ENCODE data around the gene TTYH1.

The TTYH1 gene

DNA sequence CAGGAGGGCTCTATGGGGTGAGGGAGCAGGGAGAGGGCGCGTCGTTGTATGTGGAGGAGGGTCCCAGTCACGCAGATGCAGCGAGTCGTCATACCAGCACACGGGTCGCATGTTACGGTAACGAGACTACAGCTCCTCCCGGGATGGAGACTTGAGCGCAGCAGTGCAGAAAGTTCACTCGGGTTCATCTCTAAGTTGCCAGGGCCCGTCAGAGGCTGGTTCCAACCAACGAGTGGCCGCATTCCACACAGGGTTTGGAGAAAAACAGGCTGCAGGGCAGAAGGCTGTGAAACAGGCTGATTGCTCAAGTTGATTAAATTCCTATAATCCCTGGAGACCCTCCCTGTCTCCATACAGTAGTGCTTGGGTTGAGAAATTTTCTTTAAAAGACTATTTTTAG lies 21.9 kb upstream of the TTYH1 start:
- Histone ChIP-seq H3K4me2 (ENCODE audit: insufficient read depth, low read length, poor library complexity, severe bottlenecking) (no peak overlapping the region), H3K79me1 (ENCODE audit: low read depth, low read length) (no peaks in the 10 kb centered on the region)

GRCh38 chr19:54395685-54396084 lies 19.6 kb upstream of the TTYH1 start:
- no peaks in the 10 kb centered on the region for H3K36me3 ChIP-seq (replicated peaks in 1 of 2; ENCODE audit: control insufficient read depth in 2 of 2, insufficient read depth in 2 of 2, low read length in 2 of 2)
- H3K4me3 ChIP-seq (ENCODE audit: low read length in 2 of 2) = no peak overlapping the region
- H2BK15ac ChIP-seq (ENCODE audit: low read length) = no peak overlapping the region
- no peaks in the 10 kb centered on the region for H3K27me3 ChIP-seq (ENCODE audit: control insufficient read depth in 3 of 3, insufficient read depth in 3 of 3, low read depth in 1 of 3, low read length in 3 of 3)
- no peak overlapping the region for H3K4me2 ChIP-seq (ENCODE audit: insufficient read depth, low read length, poor library complexity, severe bottlenecking)
- peaks cover 0 to 6% of the 10 kb centered on the region in 2 donors for H3K4me1 ChIP-seq (ENCODE audit: control insufficient read depth in 2 of 2, insufficient read depth in 1 of 2, low read depth in 1 of 2, low read length in 2 of 2)
- no peak overlapping the region for H3K4ac ChIP-seq (ENCODE audit: low read length)
- H2BK120ac ChIP-seq (ENCODE audit: low read depth, low read length) = no peak overlapping the region
- no peaks in the 10 kb centered on the region for H3K9me3 ChIP-seq (replicated peaks in 1 of 2; ENCODE audit: control insufficient read depth in 2 of 2, insufficient read depth in 1 of 2, low read depth in 1 of 2, low read length in 2 of 2)
- no peak overlapping the region for H2BK12ac ChIP-seq (ENCODE audit: low read length)
- no peaks in the 10 kb centered on the region for H3K79me1 ChIP-seq (ENCODE audit: low read depth, low read length)
- H3K27ac ChIP-seq (replicated peaks; ENCODE audit: low read length) = no peak overlapping the region
- H3K23ac ChIP-seq (ENCODE audit: low read depth, low read length, poor library complexity) = no peak overlapping the region
- WGBS, 2 donors (ENCODE audit: extremely low coverage in 2 of 2, insufficient read length in 2 of 2, insufficient replicate concordance in 1 of 2) = no CpG with 5 or more reads among the region's 8 CpGs
- H2BK5ac ChIP-seq (ENCODE audit: low read length) = no peak overlapping the region
- no peak overlapping the region for H3K18ac ChIP-seq (ENCODE audit: low read length)
- H4K91ac ChIP-seq (ENCODE audit: low read depth, low read length, poor library complexity) = no peak overlapping the region
- no peak overlapping the region for H2AK5ac ChIP-seq (ENCODE audit: low read depth, low read length)
- no peak overlapping the region for H3K14ac ChIP-seq (ENCODE audit: low read length)
- no peak overlapping the region for H4K8ac ChIP-seq (ENCODE audit: low read depth, low read length)
- H2AFZ ChIP-seq (ENCODE audit: low read length) = no peak overlapping the region
- DNase-seq (ENCODE audit: low spot score) = no peak
- no peak overlapping the region for H3K9ac ChIP-seq (ENCODE audit: low read depth, low read length, poor library complexity)

More for the DNA sequence above, 21.9 kb upstream of the TTYH1 start:
- no CpG with 5 or more reads among the region's 16 CpGs for WGBS, 2 donors (ENCODE audit: extremely low coverage in 2 of 2, insufficient read length in 2 of 2, insufficient replicate concordance in 1 of 2)
- H3K14ac ChIP-seq (ENCODE audit: low read length) = no peak overlapping the region
- H3K36me3 ChIP-seq (replicated peaks in 1 of 2; ENCODE audit: control insufficient read depth in 2 of 2, insufficient read depth in 2 of 2, low read length in 2 of 2) = no peaks in the 10 kb centered on the region
- no peak for DNase-seq (ENCODE audit: low spot score)
- no peak overlapping the region for H4K91ac ChIP-seq (ENCODE audit: low read depth, low read length, poor library complexity)
- no peak overlapping the region for H4K8ac ChIP-seq (ENCODE audit: low read depth, low read length)
- no peak overlapping the region for H3K4me3 ChIP-seq (ENCODE audit: low read length in 2 of 2)
- no peak overlapping the region for H3K23ac ChIP-seq (ENCODE audit: low read depth, low read length, poor library complexity)
- H3K9me3 ChIP-seq (replicated peaks in 1 of 2; ENCODE audit: control insufficient read depth in 2 of 2, insufficient read depth in 1 of 2, low read depth in 1 of 2, low read length in 2 of 2) = no peaks in the 10 kb centered on the region
- peak overlapping the region; percentile 99 for H2AK5ac ChIP-seq (ENCODE audit: low read depth, low read length)
- H2BK5ac ChIP-seq (ENCODE audit: low read length) = no peak overlapping the region
- no peak overlapping the region for H2AFZ ChIP-seq (ENCODE audit: low read length)
- H3K4me1 ChIP-seq (ENCODE audit: control insufficient read depth in 2 of 2, insufficient read depth in 1 of 2, low read depth in 1 of 2, low read length in 2 of 2) = peaks cover 0 to 6% of the 10 kb centered on the region in 2 donors
- H3K27me3 ChIP-seq (ENCODE audit: control insufficient read depth in 3 of 3, insufficient read depth in 3 of 3, low read depth in 1 of 3, low read length in 3 of 3) = peaks cover 0 to 12% (median 0%) of the 10 kb centered on the region in 3 experiments
- peak overlapping the region; percentile 70 for H3K9ac ChIP-seq (ENCODE audit: low read depth, low read length, poor library complexity)
- H2BK120ac ChIP-seq (ENCODE audit: low read depth, low read length) = peak overlapping the region; percentile 54
- peak overlapping the region; percentile 71 for H2BK15ac ChIP-seq (ENCODE audit: low read length)
- H3K18ac ChIP-seq (ENCODE audit: low read length) = peak overlapping the region; percentile 38
- H2BK12ac ChIP-seq (ENCODE audit: low read length) = peak overlapping the region; percentile 90
- H3K27ac ChIP-seq (replicated peaks; ENCODE audit: low read length) = no peak overlapping the region
- no peak overlapping the region for H3K4ac ChIP-seq (ENCODE audit: low read length)

- Histone ChIP-seq H2AK5ac (ENCODE audit: low read depth, low read length) (no peak overlapping the region), H3K23ac (ENCODE audit: low read depth, low read length, poor library complexity) (no peak overlapping the region), H3K14ac (ENCODE audit: low read length) (no peak overlapping the region), H4K91ac (ENCODE audit: low read depth, low read length, poor library complexity) (no peak overlapping the region), H3K9me3 (replicated peaks in 1 of 2; ENCODE audit: control insufficient read depth in 2 of 2, insufficient read depth in 1 of 2, low read depth in 1 of 2, low read length in 2 of 2) (no peaks in the 10 kb centered on the region), H2BK120ac (ENCODE audit: low read depth, low read length) (no peak overlapping the region), H3K4me3 (ENCODE audit: low read length in 2 of 2) (no peak overlapping the region), H2BK12ac (ENCODE audit: low read length) (no peak overlapping the region), H3K79me1 (ENCODE audit: low read depth, low read length) (no peaks in the 10 kb centered on the region), H3K36me3 (replicated peaks in 1 of 2; ENCODE audit: control insufficient read depth in 2 of 2, insufficient read depth in 2 of 2, low read length in 2 of 2) (no peaks in the 10 kb centered on the region), H3K9ac (ENCODE audit: low read depth, low read length, poor library complexity) (no peak overlapping the region), H3K27ac (replicated peaks; ENCODE audit: low read length) (no peak overlapping the region), H3K4ac (ENCODE audit: low read length) (no peak overlapping the region), H3K18ac (ENCODE audit: low read length) (no peak overlapping the region), H2BK5ac (ENCODE audit: low read length) (no peak overlapping the region), H2BK15ac (ENCODE audit: low read length) (no peak overlapping the region), H2AFZ (ENCODE audit: low read length) (no peak overlapping the region), H4K8ac (ENCODE audit: low read depth, low read length) (no peak overlapping the region), H3K4me2 (ENCODE audit: insufficient read depth, low read length, poor library complexity, severe bottlenecking) (no peak overlapping the region), H3K27me3 (ENCODE audit: control insufficient read depth in 3 of 3, insufficient read depth in 3 of 3, low read depth in 1 of 3, low read length in 3 of 3) (no peaks in the 10 kb centered on the region), H3K4me1 (ENCODE audit: control insufficient read depth in 2 of 2, insufficient read depth in 1 of 2, low read depth in 1 of 2, low read length in 2 of 2) (no peaks in the 10 kb centered on the region)
- WGBS, 2 donors (ENCODE audit: extremely low coverage in 2 of 2, insufficient read length in 2 of 2, insufficient replicate concordance in 1 of 2) = no CpG with 5 or more reads among the region's 2 CpGs
- DNase-seq (ENCODE audit: low spot score) = no peak
Observed at GRCh38 chr19:54399189-54399588, 16.1 kb upstream of the TTYH1 start.

DNA sequence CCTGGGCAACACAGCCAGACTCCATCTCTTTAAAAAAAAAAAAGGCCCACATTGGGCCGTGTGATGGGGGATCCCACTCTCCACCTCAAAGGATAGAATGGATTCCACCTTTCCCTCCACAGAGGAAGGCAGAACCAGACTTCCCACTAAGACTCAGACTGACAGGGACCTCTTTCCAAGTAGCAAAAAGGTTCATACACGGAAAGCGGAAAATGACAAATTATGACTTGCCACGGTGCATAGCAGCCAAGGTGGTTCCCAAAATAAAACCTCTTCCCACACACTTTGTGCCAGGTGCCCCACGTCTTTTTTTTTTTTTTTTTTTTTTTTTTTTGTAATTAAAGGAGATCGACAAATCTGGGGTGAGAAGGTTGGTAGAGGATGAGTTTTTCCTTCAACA lies 14.4 kb upstream of the TTYH1 start:
- H2AFZ ChIP-seq (ENCODE audit: low read length) = no peak overlapping the region
- no peak overlapping the region for H3K14ac ChIP-seq (ENCODE audit: low read length)
- H4K8ac ChIP-seq (ENCODE audit: low read depth, low read length) = no peak overlapping the region
- H3K18ac ChIP-seq (ENCODE audit: low read length) = no peak overlapping the region
- H3K9ac ChIP-seq (ENCODE audit: low read depth, low read length, poor library complexity) = no peak overlapping the region
- no peak overlapping the region for H2BK120ac ChIP-seq (ENCODE audit: low read depth, low read length)
- H2AK5ac ChIP-seq (ENCODE audit: low read depth, low read length) = no peak overlapping the region
- no peak overlapping the region for H2BK5ac ChIP-seq (ENCODE audit: low read length)
- no peak overlapping the region for H2BK12ac ChIP-seq (ENCODE audit: low read length)
- H3K9me3 ChIP-seq (replicated peaks in 1 of 2; ENCODE audit: control insufficient read depth in 2 of 2, insufficient read depth in 1 of 2, low read depth in 1 of 2, low read length in 2 of 2) = no peaks in the 10 kb centered on the region
- no peak overlapping the region for H4K91ac ChIP-seq (ENCODE audit: low read depth, low read length, poor library complexity)
- no peak overlapping the region for H3K4me2 ChIP-seq (ENCODE audit: insufficient read depth, low read length, poor library complexity, severe bottlenecking)
- WGBS, 2 donors (ENCODE audit: extremely low coverage in 2 of 2, insufficient read length in 2 of 2, insufficient replicate concordance in 1 of 2) = no CpG with 5 or more reads among the region's 6 CpGs
- H2BK15ac ChIP-seq (ENCODE audit: low read length) = no peak overlapping the region
- H3K36me3 ChIP-seq (replicated peaks in 1 of 2; ENCODE audit: control insufficient read depth in 2 of 2, insufficient read depth in 2 of 2, low read length in 2 of 2) = no peaks in the 10 kb centered on the region
- no peak overlapping the region for H3K23ac ChIP-seq (ENCODE audit: low read depth, low read length, poor library complexity)
- H3K79me1 ChIP-seq (ENCODE audit: low read depth, low read length) = no peaks in the 10 kb centered on the region
- no peak overlapping the region for H3K4me3 ChIP-seq (ENCODE audit: low read length in 2 of 2)
- H3K4me1 ChIP-seq (ENCODE audit: control insufficient read depth in 2 of 2, insufficient read depth in 1 of 2, low read depth in 1 of 2, low read length in 2 of 2) = no peaks in the 10 kb centered on the region
- no peak overlapping the region for H3K4ac ChIP-seq (ENCODE audit: low read length)
- H3K27ac ChIP-seq (replicated peaks; ENCODE audit: low read length) = no peak overlapping the region
- no peak for DNase-seq (ENCODE audit: low spot score)
- H3K27me3 ChIP-seq (ENCODE audit: control insufficient read depth in 3 of 3, insufficient read depth in 3 of 3, low read depth in 1 of 3, low read length in 3 of 3) = no peaks in the 10 kb centered on the region
